Left ventricle myocardium superior (tissue), 1 donor: Measurements from ENCODE around the gene MYOG. TPM values are rescaled to one million over a fixed set of nuclear protein-coding genes. Genes with fewer than 3 reads are reported as not detected.

ENCODE experiments used
- ATAC-seq: fragments of 200-7000 bp; cut with Tn5 transposase; one replicate; pipeline ENCODE4 v1.9.1; 2020; ENCODE audit warnings: mild to moderate bottlenecking, moderate library complexity
- DNase-seq: peaks from one replicate; pipeline ENCODE4 v3.0.0-alpha.2; 2020
- intact Hi-C: fragments of 100-400 bp; cut with micrococcal nuclease; formaldehyde crosslinking; loops from one replicate; pipeline ENCODE4 v1.11.0; 2022
- total RNA-seq: library from RNA; stranded (reverse); fragmentation: NEBNext Ultra II Directional; extraction: Animal tissue kit (Norgen Biotek cat#: 25700); gene quantifications from one replicate; pipeline ENCODE4 v1.2.1, GENCODE V29; 2021
- donor health status: DM: no; HTN: yes; CAD: no; lungs with severe emphysema.

MYOG gene
- total RNA-seq, 1 donor from 2014 or later = not detected

- DNase-seq (no peak), ATAC-seq (no peak)
- intact Hi-C loops = no loop called here
Observed at GRCh38 chr1:203054642-203055041, 31.2 kb downstream of the MYOG start.

- DNase-seq (no peak), ATAC-seq (no peak)
- intact Hi-C loops = no loop called here
Observed at GRCh38 chr1:203054184-203054583, 31.6 kb downstream of the MYOG start.

GRCh38 chr1:203052601-203053000 is 33.2 kb downstream of the MYOG start:
- DNase-seq = no peak
- intact Hi-C loops = no loop called here

GRCh38 chr1:203051841-203052324 is 33.9 kb downstream of the MYOG start:
- DNase-seq = no peak
- no peak for ATAC-seq
- intact Hi-C loops = no loop called here

More at GRCh38 chr1:203052601-203053000, 33.2 kb downstream of the MYOG start:
- no peak for ATAC-seq

- DNase-seq (no peak), ATAC-seq (no peak)
- intact Hi-C loops = no loop called here
Observed at GRCh38 chr1:203050826-203051225, 35.0 kb downstream of the MYOG start.

GRCh38 chr1:203049576-203050180 is 36.1 kb downstream of the MYOG start:
- no peak for ATAC-seq
- intact Hi-C loops = no loop called here
- no peak for DNase-seq

GRCh38 chr1:203049077-203049476 is 36.7 kb downstream of the MYOG start:
- no peak for DNase-seq
- intact Hi-C loops = no loop called here
- no peak for ATAC-seq

GRCh38 chr1:203048555-203049051 is 37.2 kb downstream of the MYOG start:
- DNase-seq = no peak
- ATAC-seq = no peak
- intact Hi-C loops = no loop called here

- intact Hi-C loops = no loop called here
- DNase-seq (no peak), ATAC-seq (no peak)
Observed at GRCh38 chr1:203048086-203048485, 37.7 kb downstream of the MYOG start.

- peak; percentile 43 for ATAC-seq
- no peak for DNase-seq
- intact Hi-C loops = no loop called here
Observed at GRCh38 chr1:203046984-203047630, 38.7 kb downstream of the MYOG start.

- intact Hi-C loops = no loop called here
- peak; percentile 34 for ATAC-seq
- no peak for DNase-seq
Observed at GRCh38 chr1:203045821-203046594, 39.8 kb downstream of the MYOG start.

- ATAC-seq (no peak), DNase-seq (no peak)
- intact Hi-C loops = no loop called here
Observed at GRCh38 chr1:203045336-203045735, 40.5 kb downstream of the MYOG start.

GRCh38 chr1:203044546-203045250 is 41.1 kb downstream of the MYOG start:
- DNase-seq (no peak), ATAC-seq (no peak)
- intact Hi-C loops = no loop called here

GRCh38 chr1:203043830-203044545 is 41.8 kb downstream of the MYOG start:
- no peak for ATAC-seq
- intact Hi-C loops = no loop called here
- no peak for DNase-seq

GRCh38 chr1:203041351-203041932 is 44.4 kb downstream of the MYOG start:
- DNase-seq (no peak), ATAC-seq (no peak)
- intact Hi-C loops = no loop called here

GRCh38 chr1:203040513-203041275 is 45.1 kb downstream of the MYOG start:
- ATAC-seq (no peak), DNase-seq (no peak)
- intact Hi-C loops = no loop called here

- no peak for ATAC-seq
- DNase-seq = no peak
- intact Hi-C loops = loop anchor here (5.0 kb wide), 1 partner anchor 177 kb away; no protein-coding TSS in a partner anchor
Observed at GRCh38 chr1:203039609-203040512, 46.0 kb downstream of the MYOG start.
